IPS-NIHi7 (cell line): ENCODE results near the gene SHROOM1.

Source experiments
- DNase-seq: peaks from one replicate; pipeline ENCODE4 v3.0.0; 2012; ENCODE audit warnings: mixed read lengths; ENCODE audit errors: extremely low spot score

Gene SHROOM1

DNA sequence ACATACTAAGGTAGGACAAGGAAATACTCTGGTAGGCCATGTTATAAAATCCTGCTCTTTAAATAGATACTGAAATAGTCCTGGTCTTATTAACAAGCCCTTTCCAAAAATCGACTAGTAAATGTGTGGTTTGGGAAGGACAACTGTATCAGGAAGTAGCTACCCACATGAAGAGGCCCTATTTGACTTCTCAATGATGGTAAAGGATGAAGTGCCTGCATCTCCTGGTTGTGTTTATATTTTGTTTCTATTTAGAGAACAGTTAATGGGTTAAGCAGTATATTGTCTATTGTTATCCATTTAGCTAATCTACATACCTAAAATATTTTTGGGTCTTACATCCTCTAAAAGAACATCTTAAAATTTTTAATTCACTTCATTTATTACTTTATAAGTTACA, 23.3 kb upstream of the SHROOM1 start:
- DNase-seq, result no peak

DNA sequence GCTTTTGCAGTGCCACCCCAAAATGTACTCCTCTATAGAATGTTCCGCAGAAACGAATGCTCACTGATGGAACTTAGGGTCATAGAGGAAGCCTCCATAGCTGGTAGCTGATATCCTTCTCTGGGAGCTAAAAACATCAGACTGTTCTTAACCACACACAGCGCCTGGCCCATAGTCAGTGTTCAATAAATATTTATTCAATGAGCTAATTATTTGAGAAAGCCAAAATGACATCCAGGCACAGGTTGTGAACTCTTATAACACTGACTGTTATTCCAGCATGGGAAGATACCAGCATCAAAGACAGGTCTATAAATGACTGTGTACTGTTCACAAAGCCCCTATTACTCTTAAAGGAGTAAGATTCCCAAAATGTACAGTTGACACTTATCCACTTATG, 22.9 kb upstream of the SHROOM1 start:
- no peak for DNase-seq

DNA sequence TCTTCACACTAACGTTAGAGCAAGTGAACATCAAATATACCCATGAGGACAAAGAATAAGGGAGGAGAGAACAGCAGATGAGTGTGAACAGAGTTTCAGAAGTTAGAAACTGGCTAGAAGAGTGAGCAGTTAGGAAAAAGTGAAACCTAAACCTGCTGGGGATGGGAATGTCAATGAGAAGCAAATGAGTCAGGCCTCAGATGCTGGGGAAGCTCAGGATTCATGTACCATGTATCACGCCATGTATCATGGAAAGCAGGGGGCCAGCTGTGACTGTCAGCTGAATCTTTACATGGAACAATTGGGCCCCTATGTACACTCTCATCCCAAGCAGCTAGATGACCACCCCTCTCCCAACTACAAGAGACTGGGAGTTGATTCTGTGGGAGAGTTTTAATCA, 19.6 kb upstream of the SHROOM1 start:
- DNase-seq, result no peak

DNA sequence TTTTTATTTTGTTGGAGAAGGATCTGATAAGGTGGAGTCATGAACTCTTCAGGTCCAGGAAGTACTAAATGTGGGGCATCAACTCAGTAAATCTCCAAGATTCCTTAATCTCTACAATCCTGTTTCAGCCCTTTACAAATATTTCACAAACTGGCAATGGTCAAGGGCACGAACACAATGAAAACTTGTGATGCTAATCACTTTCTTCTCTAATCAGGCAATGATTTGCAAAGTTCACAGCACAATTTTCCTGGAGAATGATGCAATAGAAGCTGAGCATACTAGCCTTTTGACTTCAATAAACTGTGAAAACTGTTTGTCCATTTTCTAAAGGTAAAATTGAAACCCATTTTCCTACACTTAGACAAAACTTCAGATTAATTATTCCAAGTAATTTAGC, 18.9 kb upstream of the SHROOM1 start:
- DNase-seq, result no peak

DNA sequence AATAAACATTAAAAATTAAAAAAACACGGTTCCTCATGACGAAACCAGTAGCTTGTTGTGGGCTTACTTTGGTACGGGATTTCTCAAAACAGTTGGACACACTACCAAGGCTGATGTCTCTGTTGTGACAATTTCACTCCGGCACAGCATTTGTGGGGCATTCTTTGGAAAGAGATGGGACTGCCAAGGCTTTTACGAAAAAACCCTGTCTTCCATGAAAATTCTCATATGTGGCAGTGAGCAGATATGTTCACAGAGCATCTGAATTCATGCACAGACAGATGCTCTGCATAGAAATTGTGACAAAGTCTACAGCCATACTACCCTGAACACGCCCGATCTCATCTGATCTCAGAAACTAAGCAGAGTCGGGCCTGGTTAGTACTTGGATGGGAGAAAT, 17.8 kb upstream of the SHROOM1 start:
- DNase-seq, result no peak

DNA sequence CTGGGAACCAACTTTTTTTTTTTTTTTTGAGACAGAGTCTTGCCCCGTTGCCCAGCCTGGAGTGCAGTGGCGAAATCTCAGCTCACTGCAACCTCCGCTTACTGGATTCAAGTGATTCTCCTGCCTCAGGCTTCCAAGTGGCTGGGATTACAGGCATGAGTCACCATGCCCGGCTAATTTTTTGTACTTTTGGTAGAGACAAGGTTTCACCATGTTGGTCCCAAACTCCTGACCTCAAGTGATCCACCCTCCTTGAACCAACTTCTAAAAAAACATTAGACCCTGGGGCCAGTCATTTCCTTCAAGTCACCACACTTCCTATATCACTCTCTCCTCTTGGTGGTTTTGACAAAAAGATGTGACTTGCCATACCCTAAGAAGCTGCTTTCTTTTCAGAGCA, 10.9 kb upstream of the SHROOM1 start:
- DNase-seq, result no peak

DNA sequence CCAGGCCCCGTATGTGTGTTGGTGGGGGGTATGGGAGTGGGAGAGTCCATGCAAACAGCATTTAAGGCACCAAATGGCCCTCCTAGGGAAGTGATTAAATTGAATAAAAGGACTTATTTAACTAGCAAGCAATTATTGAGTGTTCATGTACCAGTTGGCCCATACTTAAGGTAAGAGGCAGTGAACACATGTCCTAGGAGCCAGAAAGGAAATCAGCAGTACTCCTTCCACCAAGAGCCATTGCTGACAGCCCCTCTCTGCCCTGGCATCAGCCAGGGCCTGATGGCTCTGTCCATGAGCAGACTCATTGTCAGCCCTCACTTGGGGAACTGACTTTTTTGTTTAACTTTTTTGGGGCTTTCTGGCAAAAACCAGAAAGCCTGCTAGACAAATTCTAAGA, 10.4 kb upstream of the SHROOM1 start:
- DNase-seq, result no peak

DNA sequence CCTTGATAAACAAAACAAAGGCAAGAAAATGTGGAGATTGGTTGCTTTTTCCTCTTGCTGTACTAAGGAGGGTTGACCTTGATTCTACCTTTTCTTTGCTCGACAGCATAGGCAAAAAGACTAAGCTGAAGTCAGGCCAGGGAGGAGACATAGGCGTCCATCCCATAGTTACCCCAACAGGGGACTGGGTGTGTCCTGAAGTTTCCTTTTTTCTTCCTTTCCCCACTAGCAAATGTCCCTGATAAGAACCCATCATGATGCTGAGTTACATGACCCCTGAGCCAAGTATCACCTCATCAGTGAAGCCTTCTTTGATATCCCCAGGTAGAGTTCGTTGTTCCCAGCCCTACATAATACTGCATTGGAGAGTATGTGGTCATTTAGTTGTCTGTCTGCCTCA, 9.9 kb upstream of the SHROOM1 start:
- no peak for DNase-seq

DNA sequence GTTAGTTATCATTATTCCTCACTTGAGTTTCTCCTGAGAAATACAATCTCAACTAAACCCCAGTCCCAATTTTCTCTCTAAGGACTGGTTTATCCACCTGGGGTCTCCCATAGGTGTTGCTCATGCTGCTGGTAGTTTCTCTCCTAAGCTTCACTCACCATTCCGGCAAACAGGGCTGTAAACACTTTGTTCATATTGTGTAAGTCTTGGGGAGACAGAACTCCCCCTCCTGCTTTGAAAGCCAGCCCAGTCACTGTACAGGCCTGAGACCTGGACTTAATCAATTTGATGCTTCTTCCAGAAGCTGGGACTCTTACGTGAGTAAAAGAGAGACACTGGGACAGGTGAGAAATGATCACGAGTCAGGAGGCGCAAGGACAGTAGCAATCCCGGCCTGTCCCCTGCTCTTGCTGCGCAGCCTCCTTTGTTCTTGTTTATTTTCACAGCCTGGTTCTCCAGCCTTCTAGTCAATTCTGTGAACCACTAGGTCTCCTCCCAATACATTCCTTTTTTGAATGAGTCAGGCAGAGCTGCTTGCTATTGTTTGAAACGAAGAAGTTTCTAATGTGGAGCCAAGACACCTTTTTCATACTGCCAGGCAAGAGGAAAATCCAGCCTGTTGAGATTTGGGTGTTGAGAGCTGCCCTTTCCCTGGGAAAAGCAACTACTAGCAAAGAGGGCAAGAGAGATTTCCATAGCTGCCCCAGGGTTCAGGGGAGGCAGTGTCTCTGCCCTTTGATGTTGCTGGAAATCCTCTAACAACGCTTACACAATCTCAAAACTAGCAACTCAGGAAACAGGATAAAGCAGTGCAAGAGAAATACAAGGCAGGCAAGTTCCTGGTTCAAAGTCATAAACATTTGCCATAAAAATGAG, 9.2 kb upstream of the SHROOM1 start:
- no peak for DNase-seq

DNA sequence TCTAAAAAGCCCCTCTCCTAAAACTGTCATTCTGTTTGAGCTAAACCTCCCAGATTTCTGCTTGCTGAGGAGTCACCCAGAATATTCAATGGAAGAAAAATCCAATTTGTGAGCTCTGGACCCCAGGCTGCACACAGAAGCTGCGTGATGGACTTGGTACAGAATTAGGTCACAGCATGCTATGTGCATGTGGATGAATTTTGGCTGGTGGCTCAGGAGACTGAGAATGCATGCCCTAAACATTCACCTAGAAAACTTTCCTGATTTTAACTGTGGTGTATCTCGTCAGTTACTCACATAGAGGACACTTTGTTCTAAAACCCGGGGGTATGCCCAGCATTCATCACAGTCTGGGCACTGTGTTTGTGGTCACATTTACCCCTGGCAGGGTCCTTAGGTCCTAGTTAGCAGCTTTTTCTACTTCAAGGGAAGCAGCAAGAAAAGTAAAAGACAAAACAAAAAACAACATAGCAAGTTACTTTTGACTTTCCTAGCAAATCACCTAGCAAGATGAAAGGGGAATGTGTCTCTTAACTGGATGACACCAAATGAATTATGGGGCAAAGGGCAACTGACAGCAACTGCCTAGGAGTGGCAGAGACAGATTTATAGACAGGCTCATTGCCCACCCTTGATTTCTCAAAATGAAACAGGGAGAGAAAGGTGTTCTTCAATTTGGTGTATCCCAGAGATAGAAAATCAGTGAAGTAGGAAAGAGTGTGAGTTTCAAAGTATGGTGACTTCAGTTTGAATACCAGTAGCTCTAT, 8.3 kb upstream of the SHROOM1 start:
- no peak for DNase-seq

DNA sequence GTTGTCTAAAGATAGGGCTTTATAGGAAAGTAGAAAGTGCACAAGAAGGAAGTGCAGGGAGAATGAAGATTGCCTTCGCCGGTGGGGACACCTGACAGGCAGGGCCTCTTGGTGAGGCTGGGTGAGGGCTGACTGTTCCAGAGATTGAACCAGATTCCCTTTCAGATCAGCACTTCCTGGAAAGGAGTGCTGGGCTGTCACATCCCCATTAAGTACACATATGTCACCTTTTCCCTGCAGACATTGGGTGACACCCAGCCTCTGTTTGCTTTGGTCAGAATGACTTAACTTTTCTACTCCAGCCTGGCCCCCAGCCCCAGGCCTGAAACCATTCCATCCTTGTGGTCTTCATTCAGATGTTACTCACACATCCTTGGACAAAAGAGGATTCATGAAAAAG, 7.4 kb upstream of the SHROOM1 start:
- DNase-seq, result no peak

DNA sequence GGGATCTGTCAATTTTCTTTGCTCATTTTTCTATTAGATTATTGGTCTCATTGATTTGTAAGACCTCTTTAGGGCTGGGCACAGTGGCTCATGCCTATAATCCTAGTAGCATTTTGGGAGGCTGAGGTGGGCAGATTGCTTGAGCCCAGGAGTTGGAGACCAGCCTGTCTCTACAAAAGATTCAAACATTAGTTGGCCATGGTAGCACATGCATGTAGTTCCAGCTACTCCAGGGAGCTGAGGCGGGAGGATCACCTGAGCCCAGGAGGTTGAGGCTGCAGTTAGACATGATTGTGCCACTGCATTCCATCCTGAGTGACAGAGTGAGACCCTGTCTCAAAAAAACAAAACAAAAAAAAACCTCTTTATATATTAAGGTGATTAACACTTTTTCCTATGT, 6.4 kb upstream of the SHROOM1 start:
- DNase-seq, result no peak

DNA sequence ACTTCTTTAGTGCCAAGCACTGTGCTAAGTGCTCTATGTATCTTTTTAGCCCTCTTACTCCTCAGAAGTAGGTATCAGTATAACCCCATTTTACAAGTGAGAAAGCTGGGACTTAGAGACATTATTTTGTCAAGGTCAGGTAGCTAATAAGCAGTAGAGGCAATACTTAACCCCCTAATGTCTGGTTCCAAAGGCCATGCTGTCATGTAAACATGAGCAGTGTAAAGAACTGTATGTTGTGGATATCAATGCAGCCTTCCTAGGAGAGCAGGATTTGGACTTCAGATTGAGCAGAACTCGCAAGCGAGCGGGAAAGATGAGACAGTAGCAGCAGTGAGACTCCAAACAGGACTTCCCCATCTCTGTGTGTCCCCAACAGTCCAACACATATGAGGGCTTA, 3.6 kb upstream of the SHROOM1 start:
- DNase-seq, result no peak

DNA sequence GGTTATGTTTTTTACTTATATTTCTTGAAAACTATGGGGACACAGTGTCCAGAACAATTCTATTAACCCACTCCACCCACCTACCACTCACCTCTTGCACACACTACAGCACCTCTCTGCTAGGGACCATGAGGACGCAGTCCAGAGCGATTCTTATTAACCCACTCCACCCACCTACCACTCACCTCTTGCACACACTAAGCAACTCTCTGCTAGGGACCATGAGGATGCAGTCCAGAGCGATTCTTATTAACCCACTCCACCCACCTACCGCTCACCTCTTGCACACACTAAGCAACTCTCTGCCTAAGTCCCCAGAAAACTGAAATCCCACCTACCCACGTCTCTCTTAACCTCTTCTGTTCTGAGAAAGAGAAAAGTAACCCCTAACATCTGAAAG, 2.2 kb upstream of the SHROOM1 start:
- no peak for DNase-seq

DNA sequence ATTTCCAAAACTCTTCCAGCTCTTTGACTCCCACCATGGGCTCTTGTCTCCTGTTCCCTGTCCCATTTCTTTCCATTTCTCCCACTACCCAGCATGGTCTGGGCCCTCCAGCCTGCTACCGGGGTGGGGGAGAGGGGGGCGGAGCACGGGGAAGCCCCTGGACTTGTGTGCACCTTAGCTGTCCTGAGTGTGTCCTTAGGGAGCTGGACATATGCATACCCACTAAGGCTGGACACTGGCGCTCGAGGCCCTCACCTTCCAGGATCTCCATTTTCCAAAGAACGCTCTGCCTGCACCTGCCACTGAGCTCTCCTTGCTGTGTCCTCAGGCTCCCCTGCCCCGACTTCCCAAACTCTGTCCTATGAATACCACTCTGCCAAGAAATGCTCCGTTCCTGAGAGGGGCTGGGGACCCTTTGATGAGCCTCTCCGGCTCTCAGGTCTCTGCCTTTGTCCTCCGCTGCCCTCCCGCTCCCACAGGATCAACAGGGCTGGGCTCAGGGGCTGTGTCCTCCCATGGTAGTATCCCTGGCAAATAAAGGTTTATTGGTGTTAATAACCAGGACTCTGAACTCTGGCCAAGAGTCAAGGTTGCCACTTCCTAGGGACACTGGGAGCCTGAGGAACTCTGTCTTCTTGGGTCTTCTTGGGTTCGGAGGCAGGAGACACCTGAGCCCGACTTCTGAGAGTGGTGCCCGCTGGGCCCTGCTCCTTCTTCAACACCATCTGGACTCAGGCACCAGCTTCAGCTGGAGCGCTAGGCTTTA, 831 bp upstream of the SHROOM1 start:
- no peak for DNase-seq

DNA sequence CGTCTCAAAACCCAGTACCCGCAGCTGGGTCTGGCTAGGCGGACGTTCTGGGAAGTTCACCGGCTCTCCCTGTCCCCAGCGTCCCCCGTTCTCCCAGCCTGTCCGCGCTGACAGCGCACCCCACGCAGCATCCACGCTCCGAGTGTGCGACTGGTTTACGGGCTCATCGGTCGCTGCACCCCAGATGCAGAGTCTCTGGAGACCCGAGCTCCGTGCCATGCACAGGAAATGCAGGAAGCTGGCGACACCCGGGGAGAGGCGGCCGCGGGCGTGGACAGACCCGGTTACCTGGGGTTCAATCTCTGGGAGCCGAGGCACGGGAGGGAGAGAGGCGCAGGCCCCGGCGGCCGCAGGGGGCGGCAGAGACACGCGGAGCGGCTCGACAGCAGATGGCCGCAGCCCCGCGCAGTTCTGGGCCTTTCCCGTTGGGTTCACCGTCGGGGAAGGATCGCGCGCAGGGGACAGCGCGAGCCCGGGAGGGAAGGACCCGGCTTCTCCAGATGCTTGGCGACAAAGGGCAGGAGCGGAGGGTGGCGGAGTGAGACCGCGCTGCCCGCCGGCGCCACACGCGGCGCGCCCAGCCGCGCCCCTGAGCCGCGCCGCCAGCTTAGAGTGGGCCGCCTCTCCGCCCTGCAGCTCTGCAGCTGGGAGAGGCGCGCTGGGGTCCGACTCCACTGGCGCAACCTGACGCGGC, 558 bp downstream of the SHROOM1 start:
- peak; percentile 79 for DNase-seq

DNA sequence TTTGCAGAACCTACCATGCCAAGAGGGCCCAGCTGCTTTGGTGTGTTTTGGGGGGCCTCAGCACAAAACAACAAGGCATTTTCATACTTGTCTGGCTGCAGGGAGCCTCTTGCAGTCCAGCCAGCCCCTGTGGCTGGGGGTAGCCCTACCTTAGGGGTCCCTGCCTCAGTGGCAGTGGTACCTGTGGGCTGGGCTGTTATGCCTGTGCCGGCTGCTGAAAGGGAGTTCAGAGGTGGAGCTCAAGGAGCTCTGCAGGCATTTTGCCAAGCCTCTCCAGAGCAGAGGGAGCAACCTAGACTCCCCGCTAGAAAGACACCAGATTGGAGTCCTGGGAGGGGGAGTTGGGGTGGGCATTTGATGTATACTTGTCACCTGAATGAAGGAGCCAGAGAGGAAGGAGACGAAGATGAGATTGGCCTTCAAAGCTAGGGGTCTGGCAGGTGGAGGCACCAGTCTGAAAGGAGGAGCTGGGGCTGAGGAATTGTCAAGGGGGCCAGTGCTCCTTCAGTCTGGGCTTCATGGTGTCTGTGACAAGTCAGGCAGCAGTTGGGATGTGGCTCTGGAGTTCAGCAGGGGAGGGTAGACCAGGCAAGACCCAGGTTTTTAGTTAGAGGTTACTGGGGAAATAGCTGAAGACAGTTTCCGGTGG, 1.5 kb downstream of the SHROOM1 start:
- DNase-seq, result no peak

DNA sequence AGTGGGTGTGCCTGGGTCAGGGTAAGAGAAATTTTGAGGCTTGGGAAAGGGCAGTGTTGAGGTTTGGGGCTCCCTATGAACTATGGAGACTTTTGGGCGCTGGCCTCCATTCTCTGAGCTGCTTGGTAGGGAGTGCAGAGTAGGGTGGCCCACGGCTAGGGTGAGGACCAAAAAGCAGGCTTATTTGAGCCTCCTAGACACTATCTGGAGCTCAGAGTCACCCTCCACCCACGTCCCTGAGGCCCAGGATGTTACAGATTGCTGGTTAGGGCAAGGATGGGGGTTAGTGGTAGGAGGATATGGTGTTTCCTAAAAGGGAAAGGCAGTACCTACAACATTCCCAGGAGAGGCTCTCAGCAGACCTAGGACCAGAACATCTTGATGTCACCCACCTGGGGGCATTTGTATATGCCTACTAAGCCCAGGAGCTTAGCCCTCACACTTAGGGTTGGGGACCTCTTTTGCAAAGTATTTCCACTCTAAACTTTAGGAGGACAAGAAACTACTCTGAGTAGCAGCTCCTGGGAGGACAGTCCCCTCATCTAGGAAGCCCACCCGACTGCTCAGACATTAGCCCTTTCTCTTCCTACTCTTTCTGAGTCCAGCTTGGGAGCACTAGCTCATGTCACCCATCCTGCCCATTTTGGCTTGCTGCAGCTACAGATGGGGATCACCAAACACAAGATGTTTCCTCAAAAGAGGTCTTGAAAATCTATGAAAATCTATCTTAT, 2.3 kb downstream of the SHROOM1 start:
- no peak for DNase-seq

DNA sequence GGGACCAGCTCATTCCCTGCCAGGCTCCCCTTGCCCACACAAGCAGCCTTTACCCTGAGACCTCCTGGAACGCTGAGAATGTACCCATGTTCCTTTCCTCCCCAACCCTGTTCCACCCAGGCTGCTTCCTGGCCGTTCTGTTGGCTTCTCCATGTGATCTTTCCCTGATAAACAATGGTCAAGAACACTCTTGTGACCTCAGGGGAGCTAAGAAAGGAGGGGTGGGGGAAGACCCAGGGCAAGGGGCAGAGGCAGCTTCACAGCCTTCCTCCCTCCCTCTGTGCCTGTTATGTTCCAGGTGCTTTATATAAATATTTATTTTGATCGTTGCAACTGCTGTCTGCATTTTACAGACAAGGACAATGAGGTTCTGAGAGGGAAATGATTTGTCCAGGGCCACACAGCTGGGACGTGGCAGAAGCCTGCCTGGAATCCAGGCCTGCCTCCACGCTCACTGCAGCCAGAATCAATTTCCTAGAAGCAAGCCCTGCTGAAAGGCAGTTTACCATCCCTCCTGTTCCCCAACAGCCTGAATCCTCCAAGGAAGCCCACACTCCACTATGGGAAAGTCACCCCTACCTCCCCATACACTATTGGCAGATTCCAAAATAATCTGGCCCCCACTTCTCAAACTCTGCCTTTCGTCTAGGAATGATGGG, 3.9 kb downstream of the SHROOM1 start:
- DNase-seq, result no peak

DNA sequence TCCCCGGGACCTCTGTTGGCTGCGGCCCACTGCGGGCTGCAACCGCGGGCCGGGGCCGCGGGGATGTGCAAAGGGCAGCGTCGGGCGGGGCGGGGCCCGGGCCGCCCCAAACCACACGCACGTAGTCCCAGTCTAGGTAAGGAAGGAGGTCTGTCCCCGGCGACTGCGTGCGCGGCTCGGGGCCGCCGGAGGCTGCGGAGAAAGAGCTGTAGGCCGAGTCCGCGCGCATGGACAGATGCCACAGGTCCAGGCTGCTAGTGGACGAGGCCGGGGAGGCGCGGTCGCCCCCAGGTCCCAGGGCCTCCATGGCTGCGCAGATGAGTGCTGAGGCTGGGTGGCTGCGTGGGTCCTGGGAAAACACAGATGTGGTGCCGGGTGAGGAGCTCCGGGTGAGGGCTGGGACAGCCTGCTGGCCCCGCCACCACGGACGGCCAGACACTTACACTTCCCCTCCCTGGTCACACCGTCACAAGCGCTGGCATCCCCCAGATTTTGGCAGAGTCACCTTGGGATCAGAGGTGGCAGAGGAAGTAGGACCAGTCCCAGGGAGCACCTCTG, 4.5 kb downstream of the SHROOM1 start:
- DNase-seq, result peak; percentile 37
